GM23338 (cell line): Measurements from ENCODE around the gene GRM4. TPM values are rescaled to one million over a fixed set of nuclear protein-coding genes. Genes with fewer than 3 reads are reported as not detected.

Experiments used
- ATAC-seq: fragments of 200-7000 bp; cut with Tn5 transposase; 3 replicates; pipeline ENCODE4 v1.9.1; 2020
- DNase-seq: peaks from one replicate; pipeline ENCODE4 v3.0.0-alpha.2; 2015; ENCODE audit warnings: low spot score
- H2AFZ ChIP-seq: fragments of 200-600 bp; sonication (generic); 2 replicates; pipeline ENCODE4 v1.8.0; 2016; ENCODE audit warnings: antibody characterized with exemption, mild to moderate bottlenecking, moderate library complexity
- H3F3A ChIP-seq: fragments of 200-600 bp; sonication (generic); replicated peaks from 2 replicates; pipeline ENCODE4 v1.8.0; 2017; ENCODE audit warnings: antibody characterized with exemption, mixed run types, low read depth
- H3K27ac ChIP-seq: fragments of 200-600 bp; sonication (generic); 2 replicates; pipeline ENCODE4 v1.6.1; 2016; ENCODE audit warnings: low read depth
- H3K27me3 ChIP-seq: fragments of 200-600 bp; sonication (generic); 2 replicates; pipeline ENCODE4 v1.8.0; 2016; ENCODE audit warnings: mild to moderate bottlenecking, mixed run types, moderate library complexity; ENCODE audit not compliant: insufficient read depth
- H3K36me3 ChIP-seq: fragments of 200-600 bp; sonication (generic); 2 replicates; pipeline ENCODE4 v1.8.0; 2016; ENCODE audit warnings: mild to moderate bottlenecking; ENCODE audit not compliant: insufficient read depth
- H3K4me1 ChIP-seq: fragments of 200-600 bp; sonication (generic); 2 replicates; pipeline ENCODE4 v1.8.0; 2016; ENCODE audit warnings: mild to moderate bottlenecking, moderate library complexity; ENCODE audit not compliant: insufficient read depth
- H3K4me2 ChIP-seq: fragments of 200-600 bp; sonication (generic); 2 replicates; pipeline ENCODE4 v1.7.1; 2017; ENCODE audit warnings: mixed run types
- H3K4me3 ChIP-seq: fragments of 200-600 bp; sonication (generic); 2 replicates; pipeline ENCODE4 v1.6.1; 2016; ENCODE audit warnings: mixed run types
- H3K79me2 ChIP-seq: fragments of 200-600 bp; sonication (generic); replicated peaks from 2 replicates; pipeline ENCODE4 v1.8.0; 2017; ENCODE audit warnings: mild to moderate bottlenecking; ENCODE audit not compliant: insufficient read depth
- H3K9me2 ChIP-seq: fragments of 200-600 bp; sonication (generic); 2 replicates; pipeline ENCODE4 v1.8.0; 2017; ENCODE audit not compliant: insufficient read depth
- H4K20me1 ChIP-seq: fragments of 200-600 bp; sonication (generic); replicated peaks from 2 replicates; pipeline ENCODE4 v1.8.0; 2017; ENCODE audit warnings: mild to moderate bottlenecking; ENCODE audit not compliant: insufficient read depth
- H3K27ac Mint-ChIP-seq: 2 replicates; pipeline ENCODE4 v1.8.0; 2020; ENCODE audit warnings: inconsistent platforms, mild to moderate bottlenecking, moderate library complexity, mixed read lengths
- H3K27me3 Mint-ChIP-seq: 3 replicates; pipeline ENCODE4 v1.8.0; 2022; ENCODE audit warnings: low read depth, mild to moderate bottlenecking, moderate library complexity, mixed read lengths, inconsistent platforms; ENCODE audit not compliant: insufficient read depth, poor library complexity
- H3K36me3 Mint-ChIP-seq: 3 replicates; pipeline ENCODE4 v1.8.0; 2021; ENCODE audit warnings: low read depth, mild to moderate bottlenecking, inconsistent platforms, moderate library complexity, mixed read lengths
- H3K4me1 Mint-ChIP-seq: 3 replicates; pipeline ENCODE4 v1.8.0; 2020; ENCODE audit warnings: mild to moderate bottlenecking, inconsistent platforms, mixed read lengths
- H3K4me3 Mint-ChIP-seq: 3 replicates; pipeline ENCODE4 v1.8.0; 2021; ENCODE audit warnings: moderate library complexity, mild to moderate bottlenecking, inconsistent platforms, mixed read lengths
- H3K9me3 Mint-ChIP-seq: 3 replicates; pipeline ENCODE4 v1.8.0; 2020; ENCODE audit warnings: moderate library complexity, mild to moderate bottlenecking, inconsistent platforms, mixed read lengths
- ETS1 ChIP-seq: IDR thresholded peaks from 2 replicates; pipeline ENCODE4 v1.6.1; 2016; ENCODE audit warnings: antibody characterized with exemption
- NANOG ChIP-seq: IDR thresholded peaks from 2 replicates; pipeline ENCODE4 v1.6.1; 2016; ENCODE audit warnings: antibody characterized with exemption, borderline replicate concordance
- ZNF462 ChIP-seq: fragments of 250-450 bp; sonication (Bioruptor Pico); IDR thresholded peaks from 2 replicates; pipeline ENCODE4 v1.5.0; 2020; ENCODE audit warnings: mild to moderate bottlenecking, moderate library complexity
- polyA plus RNA-seq: library from polyadenylated mRNA; unstranded; fragments of >200 nt; fragmentation: Nextera tagmentation; extraction: Ambion mirVana; gene quantifications from 2 replicates; pipeline ENCODE4 v1.2.1, GENCODE V29; 2016
- total RNA-seq: library from RNA; depleted of rRNA; stranded (reverse); fragments of >200 nt; shearing (Covaris generic); gene quantifications from 2 replicates; pipeline ENCODE4 v1.2.3, GENCODE V29; 2014
- TF ChIP-seq, protein P1 (sequence below), 2 experiments: fragments of 200-600 bp in 1 of 2; sonication (generic) in 1 of 2; conservative IDR thresholded peaks; 2 replicates each; pipeline versions ENCODE4 v1.5.1 to v1.6.1; 2016 to 2017; ENCODE audit warnings: antibody characterized with exemption in 2 of 2, low read depth in 2 of 2, mild to moderate bottlenecking in 2 of 2, moderate library complexity in 1 of 2

The GRM4 gene
- total and polyA plus RNA-seq, 2 experiments from 2014 or later, result 7.0 to 30.6 TPM

- TF ChIP-seq ZNF462 (no peak), NANOG (no peak)
- TF ChIP-seq, protein P1, sequence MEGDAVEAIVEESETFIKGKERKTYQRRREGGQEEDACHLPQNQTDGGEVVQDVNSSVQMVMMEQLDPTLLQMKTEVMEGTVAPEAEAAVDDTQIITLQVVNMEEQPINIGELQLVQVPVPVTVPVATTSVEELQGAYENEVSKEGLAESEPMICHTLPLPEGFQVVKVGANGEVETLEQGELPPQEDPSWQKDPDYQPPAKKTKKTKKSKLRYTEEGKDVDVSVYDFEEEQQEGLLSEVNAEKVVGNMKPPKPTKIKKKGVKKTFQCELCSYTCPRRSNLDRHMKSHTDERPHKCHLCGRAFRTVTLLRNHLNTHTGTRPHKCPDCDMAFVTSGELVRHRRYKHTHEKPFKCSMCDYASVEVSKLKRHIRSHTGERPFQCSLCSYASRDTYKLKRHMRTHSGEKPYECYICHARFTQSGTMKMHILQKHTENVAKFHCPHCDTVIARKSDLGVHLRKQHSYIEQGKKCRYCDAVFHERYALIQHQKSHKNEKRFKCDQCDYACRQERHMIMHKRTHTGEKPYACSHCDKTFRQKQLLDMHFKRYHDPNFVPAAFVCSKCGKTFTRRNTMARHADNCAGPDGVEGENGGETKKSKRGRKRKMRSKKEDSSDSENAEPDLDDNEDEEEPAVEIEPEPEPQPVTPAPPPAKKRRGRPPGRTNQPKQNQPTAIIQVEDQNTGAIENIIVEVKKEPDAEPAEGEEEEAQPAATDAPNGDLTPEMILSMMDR (conservative IDR thresholded peaks at IDR 0.05; ENCODE audit: low read depth in 2 of 2), result no peak
These were observed 164.0 kb downstream of the GRM4 start (continued) for GRCh38 chr6:33981861-33982260.

- ATAC-seq, result no peak
- TF ChIP-seq ETS1, result no peak
- no peak for TF ChIP-seq ZNF462
These were observed 164.5 kb downstream of the GRM4 start for GRCh38 chr6:33981421-33981820.

More at GRCh38 chr6:33981421-33981820, 164.5 kb downstream of the GRM4 start:
- H3K27ac ChIP-seq, result no peak overlapping the region
- peaks cover 21% of the 10 kb centered on the region for H3K27me3 Mint-ChIP-seq
- H3K9me3 Mint-ChIP-seq, result peaks cover under 1% of the 10 kb centered on the region; the same call in 2 of the 3 replicates
- H3F3A ChIP-seq, result no peaks in the 10 kb centered on the region
- 0 out of 3 replicates have a peak, but pooled peaks cover under 1% of the 10 kb centered on the region for H3K36me3 Mint-ChIP-seq
- H3K27me3 ChIP-seq, result peaks cover 9% of the 10 kb centered on the region; the same call in 1 of the 2 replicates
- no peaks in the 10 kb centered on the region for H3K36me3 ChIP-seq
- no peaks in the 10 kb centered on the region for H3K9me2 ChIP-seq
- H3K4me1 ChIP-seq, result no peaks in the 10 kb centered on the region; the same call in 1 of the 2 replicates
- no peak overlapping the region for H3K4me2 ChIP-seq
- H3K4me3 Mint-ChIP-seq, result no peak overlapping the region
- H2AFZ ChIP-seq, result no peak overlapping the region
- H3K79me2 ChIP-seq, result no peaks in the 10 kb centered on the region
- DNase-seq, result no peak
- H3K4me1 Mint-ChIP-seq, result peaks cover 14% of the 10 kb centered on the region; the same call in 2 of the 3 replicates
- no peaks in the 10 kb centered on the region for H4K20me1 ChIP-seq
- no peak overlapping the region for H3K27ac Mint-ChIP-seq
- no peak overlapping the region for H3K4me3 ChIP-seq
